ENCODE measurements around the gene DGCR8.

The DGCR8 gene

DNA sequence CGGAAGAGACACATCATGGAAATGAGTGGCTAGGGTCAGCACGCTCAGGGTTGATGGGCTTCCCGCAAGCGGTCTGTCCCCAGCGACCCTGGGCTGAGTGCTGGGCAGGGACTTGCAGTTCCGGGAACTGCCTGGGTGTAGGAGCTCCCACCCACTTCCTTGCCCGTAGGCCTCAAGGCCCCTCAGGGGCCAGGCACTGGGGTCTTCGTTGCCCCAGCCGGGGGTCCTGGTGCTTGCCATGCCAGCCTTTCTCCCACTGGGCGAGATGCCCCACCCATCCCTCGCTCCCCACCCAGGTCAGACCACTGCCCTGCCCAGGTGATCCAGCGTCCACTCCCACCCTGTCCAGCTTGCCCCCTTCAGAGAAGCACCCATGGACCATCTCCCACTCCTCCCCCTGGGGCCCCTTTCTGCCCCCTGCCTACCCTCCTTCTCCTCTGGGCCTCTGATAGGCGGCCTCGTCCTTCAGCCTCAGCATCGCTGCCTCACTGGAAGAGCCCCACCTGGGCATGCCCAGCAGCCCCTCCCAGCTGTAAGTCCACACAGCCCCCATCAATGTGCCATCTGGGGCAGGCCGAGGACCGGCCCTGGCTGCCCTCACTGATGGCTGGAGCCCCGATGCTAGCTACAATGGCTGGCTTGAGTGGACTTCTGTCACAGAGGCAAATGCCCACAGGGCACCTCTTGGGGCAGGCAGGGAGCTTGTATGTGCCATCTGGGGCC is 17.8 kb upstream of the DGCR8 start:
- DNase-seq (ENCODE audit: low spot score): no peak
- ChIA-PET POLR2A (ENCODE audit: low non-redundant PET) (no interaction called here), CTCF (no interaction called here)
- H3K27ac ChIP-seq: peak overlapping the region; percentile 86
- TF ChIP-seq, protein P1, sequence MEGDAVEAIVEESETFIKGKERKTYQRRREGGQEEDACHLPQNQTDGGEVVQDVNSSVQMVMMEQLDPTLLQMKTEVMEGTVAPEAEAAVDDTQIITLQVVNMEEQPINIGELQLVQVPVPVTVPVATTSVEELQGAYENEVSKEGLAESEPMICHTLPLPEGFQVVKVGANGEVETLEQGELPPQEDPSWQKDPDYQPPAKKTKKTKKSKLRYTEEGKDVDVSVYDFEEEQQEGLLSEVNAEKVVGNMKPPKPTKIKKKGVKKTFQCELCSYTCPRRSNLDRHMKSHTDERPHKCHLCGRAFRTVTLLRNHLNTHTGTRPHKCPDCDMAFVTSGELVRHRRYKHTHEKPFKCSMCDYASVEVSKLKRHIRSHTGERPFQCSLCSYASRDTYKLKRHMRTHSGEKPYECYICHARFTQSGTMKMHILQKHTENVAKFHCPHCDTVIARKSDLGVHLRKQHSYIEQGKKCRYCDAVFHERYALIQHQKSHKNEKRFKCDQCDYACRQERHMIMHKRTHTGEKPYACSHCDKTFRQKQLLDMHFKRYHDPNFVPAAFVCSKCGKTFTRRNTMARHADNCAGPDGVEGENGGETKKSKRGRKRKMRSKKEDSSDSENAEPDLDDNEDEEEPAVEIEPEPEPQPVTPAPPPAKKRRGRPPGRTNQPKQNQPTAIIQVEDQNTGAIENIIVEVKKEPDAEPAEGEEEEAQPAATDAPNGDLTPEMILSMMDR (conservative IDR thresholded peaks at IDR 0.05; ENCODE audit: low read depth): no peak

DNA sequence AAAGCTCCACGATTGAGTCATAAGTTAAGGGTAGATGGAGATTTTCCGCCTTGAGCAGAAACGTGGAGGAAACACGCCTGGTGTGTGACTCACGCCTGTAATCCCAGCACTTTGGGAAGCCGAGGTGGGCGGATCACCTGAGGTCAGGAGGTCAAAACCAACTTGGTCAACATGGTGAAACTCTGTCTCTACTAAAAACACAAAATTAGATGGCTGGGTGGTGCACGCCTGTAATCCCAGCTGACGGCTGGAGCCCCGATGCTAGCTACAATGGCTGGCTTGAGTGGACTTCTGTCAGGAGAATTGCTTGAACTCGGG is 17.3 kb upstream of the DGCR8 start:
- peak; percentile 86 for DNase-seq (ENCODE audit: low spot score)
- CTCF ChIA-PET: no interaction called here
- POLR2A ChIA-PET (ENCODE audit: low non-redundant PET): no interaction called here
- TF ChIP-seq, protein P1 (conservative IDR thresholded peaks at IDR 0.05; ENCODE audit: low read depth): no peak
- H3K27ac ChIP-seq: peak overlapping the region; percentile 86

DNA sequence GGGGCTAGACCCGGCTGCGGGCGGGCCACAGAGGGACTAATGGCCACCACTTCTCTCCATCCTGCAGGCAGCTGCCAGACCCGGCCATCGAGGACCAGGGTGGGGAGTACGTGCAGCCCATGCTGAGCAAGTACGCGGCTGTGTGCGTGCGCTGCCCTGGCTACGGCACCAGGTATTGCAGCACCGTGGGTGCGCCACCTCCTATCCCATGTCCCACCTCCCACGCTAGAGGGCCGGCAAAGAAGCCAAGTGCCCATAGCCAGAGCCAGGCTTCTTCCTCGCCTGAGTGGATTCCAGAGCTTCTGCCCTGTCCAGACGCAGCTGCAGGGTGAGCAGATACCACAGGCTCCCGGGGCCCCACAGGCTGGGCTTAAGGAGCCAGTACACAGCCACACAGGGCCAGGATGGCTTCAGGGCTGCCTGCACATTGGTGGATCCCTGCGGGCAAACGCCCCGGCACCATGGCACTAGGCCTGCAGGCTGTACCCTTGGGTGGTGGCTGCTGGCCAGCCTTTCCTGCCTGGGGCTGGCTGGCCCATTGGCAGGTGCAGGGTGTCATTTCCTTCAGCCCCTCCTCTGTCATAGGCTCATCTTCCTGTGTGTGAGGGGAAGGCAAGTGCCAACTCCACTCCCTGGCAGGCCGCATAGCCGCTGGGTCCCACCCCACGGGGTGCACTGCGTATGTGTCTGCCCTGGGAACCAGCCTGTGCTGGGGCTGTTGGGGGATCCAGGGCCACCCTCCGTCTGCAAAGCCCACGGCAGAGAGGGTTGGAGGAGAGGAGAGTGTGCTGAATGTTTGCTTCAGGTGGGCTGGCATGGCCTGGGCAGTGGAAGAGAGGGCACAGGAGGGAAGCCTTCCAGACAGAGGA is 16.5 kb upstream of the DGCR8 start:
- H3K27ac ChIP-seq: peak overlapping the region; percentile 86
- DNase-seq (ENCODE audit: low spot score): no peak
- TF ChIP-seq, protein P1 (conservative IDR thresholded peaks at IDR 0.05; ENCODE audit: low read depth): no peak
- CTCF ChIA-PET: no interaction called here
- POLR2A ChIA-PET (ENCODE audit: low non-redundant PET): no interaction called here

DNA sequence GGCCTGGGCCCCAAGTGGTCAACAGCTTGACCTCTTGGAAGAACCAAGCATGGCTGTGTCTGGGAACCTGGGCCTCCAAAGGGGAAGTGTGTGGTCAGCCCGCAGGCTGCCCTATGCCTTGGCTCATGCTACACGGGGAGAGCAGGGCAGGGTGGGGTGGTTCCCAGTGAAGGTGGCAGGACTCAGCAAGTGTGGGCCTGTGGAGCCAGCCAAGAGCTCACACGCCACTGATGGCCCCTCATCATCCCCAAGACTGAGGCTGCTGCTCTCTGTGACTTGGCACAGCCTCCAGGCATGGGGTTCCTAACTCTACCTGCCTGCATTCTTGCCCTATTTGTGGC is 15.9 kb upstream of the DGCR8 start:
- peak overlapping the region; percentile 86 for H3K27ac ChIP-seq
- TF ChIP-seq, protein P1 (conservative IDR thresholded peaks at IDR 0.05; ENCODE audit: low read depth): no peak
- ChIA-PET POLR2A (ENCODE audit: low non-redundant PET) (no interaction called here), CTCF (no interaction called here)
- DNase-seq (ENCODE audit: low spot score): no peak

DNA sequence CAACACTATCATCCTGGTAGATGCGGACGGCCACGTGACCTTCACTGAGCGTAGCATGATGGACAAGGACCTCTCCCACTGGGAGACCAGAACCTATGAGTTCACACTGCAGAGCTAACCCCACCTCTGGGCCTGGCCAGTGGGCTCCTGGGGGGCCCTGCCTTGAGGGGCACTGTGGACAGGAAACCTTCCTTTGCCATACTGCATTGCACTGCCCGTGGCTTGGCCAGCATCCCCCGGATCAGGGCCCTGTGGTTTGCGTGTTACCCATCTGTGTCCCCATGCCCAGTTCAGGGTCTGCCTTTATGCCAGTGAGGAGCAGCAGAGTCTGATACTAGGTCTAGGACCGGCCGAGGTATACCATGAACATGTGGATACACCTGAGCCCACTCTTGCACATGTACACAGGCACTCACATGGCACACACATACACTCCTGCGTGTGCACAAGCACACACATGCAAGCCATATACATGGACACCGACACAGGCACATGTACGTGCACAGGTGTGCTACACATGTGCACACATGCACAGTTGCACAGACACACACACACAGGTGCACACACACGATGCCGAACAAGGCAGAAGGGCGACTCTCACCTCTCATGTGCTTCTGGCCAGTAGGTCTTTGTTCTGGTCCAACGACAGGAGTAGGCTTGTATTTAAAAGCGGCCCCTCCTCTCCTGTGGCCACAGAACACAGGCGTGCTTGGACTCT is 15.3 kb upstream of the DGCR8 start:
- DNase-seq (ENCODE audit: low spot score): no peak
- POLR2A ChIA-PET (ENCODE audit: low non-redundant PET): no interaction called here
- CTCF ChIA-PET: no interaction called here
- TF ChIP-seq, protein P1 (conservative IDR thresholded peaks at IDR 0.05; ENCODE audit: low read depth): no peak
- H3K27ac ChIP-seq: peak overlapping the region; percentile 86

DNA sequence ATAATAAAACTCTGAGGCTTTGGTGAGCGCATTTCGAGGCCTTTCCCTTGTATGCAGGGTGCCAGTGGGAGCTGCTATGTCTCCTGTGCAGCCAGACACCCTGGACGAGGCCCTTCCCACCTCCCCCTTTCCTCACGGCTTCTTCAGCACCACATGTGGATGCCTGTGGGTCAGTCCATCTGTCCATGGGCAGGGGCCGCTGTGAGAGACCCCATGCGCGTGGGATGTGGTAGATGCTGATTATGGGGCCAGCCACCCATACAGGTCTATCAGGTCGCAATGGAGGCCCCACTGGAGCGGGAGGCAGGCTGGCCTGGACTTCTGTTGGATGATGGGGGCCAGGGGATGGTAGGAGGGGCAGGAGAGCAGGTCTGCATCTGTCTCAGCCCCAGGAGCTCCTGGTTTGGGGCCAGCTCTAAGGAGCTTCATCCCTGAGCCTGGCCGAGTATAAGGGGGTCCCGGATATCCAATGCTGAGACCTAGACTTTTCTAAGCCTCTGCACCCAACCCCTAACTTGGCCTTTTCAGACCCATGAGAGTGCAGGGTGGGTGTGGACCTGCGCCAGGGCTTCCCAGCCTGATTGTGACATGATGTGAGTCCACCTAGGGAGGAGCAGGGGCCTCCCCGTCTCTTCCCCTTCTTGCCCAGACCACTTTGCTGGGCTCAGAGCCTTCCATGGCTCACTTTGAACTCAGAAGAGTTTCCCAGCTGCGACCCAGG is 14.0 kb upstream of the DGCR8 start:
- ChIA-PET CTCF (no interaction called here), POLR2A (ENCODE audit: low non-redundant PET) (no interaction called here)
- no peak for DNase-seq (ENCODE audit: low spot score)
- TF ChIP-seq, protein P1 (conservative IDR thresholded peaks at IDR 0.05; ENCODE audit: low read depth): no peak
- 0 out of 2 replicates have a peak overlapping the region, but pooled peaks have one; percentile 8 for H3K27ac ChIP-seq
